ENCODE results near the gene PKD2L1.

Gene PKD2L1

DNA sequence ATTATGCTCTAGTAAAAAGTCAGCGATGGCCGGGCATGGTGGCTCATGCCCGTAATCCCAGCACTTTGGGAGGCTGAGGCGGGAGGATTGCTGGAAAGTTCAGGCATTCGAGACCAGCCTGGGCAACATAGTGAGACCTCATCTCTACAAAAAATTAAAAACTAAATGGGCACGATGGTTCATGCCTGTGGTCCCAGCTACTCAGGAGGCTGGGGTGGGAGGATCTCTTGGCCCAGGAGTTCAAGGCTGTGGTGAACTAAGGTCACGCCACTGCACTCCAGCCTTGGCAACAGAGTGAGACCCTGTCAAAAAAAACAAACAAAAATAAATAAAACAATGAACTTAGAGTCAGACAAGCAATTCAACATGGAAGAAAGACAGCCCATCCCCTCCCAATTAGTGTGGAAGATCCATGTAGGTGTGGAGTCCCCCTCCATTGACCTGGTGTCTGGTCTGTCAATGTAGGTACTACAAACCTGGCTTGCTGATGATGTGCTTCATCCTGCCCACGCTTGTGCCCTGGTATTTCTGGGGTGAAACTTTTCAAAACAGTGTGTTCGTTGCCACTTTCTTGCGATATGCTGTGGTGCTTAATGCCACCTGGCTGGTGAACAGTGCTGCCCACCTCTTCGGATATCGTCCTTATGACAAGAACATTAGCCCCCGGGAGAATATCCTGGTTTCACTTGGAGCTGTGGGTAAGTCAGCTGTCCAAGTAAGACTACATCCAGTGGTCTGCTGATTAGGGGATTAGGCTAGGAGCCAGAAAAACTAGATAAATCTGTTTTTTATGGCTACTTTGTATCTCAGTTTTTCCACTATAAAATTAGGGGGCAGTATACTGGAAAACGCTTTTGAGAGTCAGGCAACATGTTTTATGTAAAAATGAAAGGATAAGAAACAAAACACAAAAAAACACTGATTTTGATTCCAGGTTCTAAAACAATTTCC lies 26.3 kb upstream of the PKD2L1 start:
- no peak for DNase-seq

GRCh38 chr10:100355086-100355485 lies 25.1 kb upstream of the PKD2L1 start:
- DNase-seq = no peak

GRCh38 chr10:100353770-100354485 lies 23.9 kb upstream of the PKD2L1 start:
- no peak for DNase-seq

- DNase-seq = no peak
These were observed 21.0 kb upstream of the PKD2L1 start for GRCh38 chr10:100350914-100351485.

- no peak for DNase-seq
These were observed 19.6 kb upstream of the PKD2L1 start for GRCh38 chr10:100349672-100350071.

DNA sequence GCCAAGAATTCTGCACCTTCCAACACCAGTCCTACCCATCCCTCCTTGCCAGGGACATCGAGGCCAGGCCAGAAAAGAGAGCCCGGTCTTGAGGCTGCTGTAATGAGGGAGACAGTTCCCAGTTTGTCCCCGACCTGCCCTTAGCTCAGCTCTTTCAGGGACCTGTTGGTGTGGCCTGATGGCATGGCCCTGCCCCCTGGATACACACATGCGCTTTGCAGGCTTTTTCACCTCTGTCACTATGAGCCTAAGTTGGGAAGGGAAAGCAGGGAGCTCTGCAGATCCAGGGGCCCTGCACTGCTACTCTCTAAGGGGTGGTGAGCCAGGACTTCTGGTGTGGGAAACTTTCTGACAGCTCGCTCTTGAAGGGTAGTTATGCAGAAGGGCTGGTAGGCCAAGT lies 19.1 kb upstream of the PKD2L1 start:
- no peak for DNase-seq

GRCh38 chr10:100348389-100348927 lies 18.4 kb upstream of the PKD2L1 start:
- no peak for DNase-seq

GRCh38 chr10:100347568-100348195 lies 17.7 kb upstream of the PKD2L1 start:
- DNase-seq = no peak

GRCh38 chr10:100346765-100347567 lies 16.9 kb upstream of the PKD2L1 start, which contains the start of gene SCD:
SCD (plus strand) TSS chr10:100347233; CDS start chr10:100347505, 272 bp downstream.
- DNase-seq = peak; percentile 72

DNA sequence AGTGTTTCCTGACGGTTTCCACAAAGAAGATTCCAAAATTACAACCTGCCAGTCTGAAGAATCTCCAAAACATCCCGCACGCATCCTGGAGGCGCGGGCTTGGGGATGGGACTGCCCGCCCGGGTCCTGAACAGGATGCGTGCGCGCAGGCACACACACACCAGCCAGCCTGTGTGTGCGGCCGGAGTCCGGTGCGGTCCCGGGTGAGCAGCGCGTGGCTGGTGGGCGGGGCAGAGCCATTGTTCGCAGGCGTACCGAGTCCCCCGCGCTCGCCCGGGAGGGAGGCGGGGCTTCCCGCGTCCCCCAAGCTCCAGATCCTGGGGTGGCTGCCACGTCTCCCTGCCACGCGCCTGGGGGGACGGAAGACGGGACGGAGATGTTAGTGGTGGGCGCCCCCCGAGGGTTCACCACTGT lies 16.3 kb upstream of the PKD2L1 start:
- peak; percentile 21 for DNase-seq

DNA sequence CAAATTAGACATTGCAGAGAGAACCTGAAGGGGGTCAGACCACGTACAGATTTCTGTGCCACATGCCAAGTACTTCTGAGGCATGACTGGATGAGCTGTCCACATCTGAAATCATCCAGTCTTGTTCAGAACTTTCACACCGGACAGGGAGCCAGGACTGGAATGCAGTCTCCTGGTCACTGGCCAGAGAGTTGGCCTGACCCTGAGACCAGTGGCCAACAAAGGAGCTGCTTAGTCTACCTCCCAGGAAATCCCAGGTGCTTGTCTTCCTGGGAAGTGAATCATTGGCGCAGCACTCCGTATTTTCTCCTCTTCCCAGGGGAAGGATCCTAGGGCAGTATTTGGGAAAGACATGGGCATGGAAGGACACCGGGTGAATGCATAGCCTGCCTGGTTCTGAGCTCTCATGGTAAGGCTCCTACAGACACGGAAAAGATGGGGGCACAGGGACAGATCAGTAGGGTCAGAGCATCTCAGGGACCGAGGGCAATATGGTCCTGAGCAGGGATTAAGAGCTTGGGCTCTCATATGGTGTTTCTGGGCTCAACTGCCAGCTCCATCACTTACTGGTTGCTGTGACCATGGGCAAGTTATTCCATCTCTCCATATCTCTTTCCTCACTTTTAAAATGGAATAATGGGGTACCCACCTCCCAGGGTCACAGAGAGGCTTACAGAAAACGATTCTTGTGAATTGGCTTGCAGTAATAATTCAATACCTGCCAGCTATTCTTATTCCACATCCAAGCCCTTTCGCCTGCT lies 15.7 kb upstream of the PKD2L1 start:
- DNase-seq = no peak

DNA sequence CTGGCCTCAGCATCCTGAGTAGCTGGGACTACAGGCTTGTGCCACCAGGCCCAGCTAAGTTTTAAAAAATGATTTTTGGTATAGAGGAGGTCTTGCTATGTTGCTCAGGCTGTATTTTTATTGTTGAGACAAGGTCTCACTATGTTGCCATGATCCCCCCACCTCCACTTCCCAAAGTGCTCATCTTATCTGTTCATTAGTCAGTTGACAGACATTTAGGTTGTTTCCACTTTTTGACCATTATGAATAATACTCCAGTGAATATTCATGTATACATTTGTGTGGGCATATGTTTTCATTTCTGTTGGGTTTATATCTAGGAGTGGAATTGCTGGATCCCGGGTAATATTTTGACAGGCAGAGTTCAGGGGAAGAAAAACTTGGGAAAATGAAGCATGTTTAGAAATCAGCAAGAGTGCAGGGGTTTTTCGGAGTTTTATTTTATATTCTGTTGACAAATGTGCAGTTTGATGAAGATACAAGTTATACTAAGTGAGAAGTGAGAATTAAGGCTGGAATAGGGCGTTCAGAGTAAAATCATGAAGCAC lies 14.3 kb upstream of the PKD2L1 start:
- DNase-seq = no peak

- DNase-seq = no peak
These were observed 12.6 kb upstream of the PKD2L1 start for GRCh38 chr10:100342627-100342972.

DNA sequence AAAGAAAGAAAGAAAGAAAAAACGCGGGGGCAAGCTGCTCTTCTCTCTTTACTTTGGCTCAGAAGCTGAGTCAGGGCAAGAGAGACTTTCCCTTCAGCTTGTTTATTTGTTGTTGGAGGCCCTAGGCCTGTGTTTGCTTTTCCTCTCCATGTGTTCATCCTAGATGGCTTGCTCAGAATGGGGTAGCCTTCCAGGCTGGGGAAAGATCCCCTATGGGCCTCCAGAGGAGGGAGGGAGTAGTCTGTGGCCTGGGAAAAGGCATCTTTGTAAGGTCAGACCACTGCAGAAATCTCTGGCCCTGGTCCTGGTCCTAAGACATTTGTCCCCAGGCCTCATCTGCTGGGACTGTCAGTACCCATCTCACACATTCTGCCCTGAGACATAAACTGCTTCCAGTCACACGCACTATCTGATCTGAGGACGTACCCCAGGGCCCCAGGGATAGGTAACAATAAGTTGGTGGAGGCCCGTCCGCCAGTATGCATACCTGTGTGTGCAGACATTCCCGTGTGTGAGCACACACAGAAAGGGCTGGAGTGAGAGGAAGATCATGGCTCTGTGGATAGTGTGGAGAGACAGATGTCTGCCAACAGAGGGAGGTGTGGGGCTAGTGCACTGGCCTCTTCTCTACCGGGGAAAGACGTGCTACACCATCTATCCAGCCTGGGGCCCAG lies 12.1 kb upstream of the PKD2L1 start:
- DNase-seq = peak; percentile 4

GRCh38 chr10:100340948-100341847 lies 11.2 kb upstream of the PKD2L1 start:
- DNase-seq = no peak

DNA sequence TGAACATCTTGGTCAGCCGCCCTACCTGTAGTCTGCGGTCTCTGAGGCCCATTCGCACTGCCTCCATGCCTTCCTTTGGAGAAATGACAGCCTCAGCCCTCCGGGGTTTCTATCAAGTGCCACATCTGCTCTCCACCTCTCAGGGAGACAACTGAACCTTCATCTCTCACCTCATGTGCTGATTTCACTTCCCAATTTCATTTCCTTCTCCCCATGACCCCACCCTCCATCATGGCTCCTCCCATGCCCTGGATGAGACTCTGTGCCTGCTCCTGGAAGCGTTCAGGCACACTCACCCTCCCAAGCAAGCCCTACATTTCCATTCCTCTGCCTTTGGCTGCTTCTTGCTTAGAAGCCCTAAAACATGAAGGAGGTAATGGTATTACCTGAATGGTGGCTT lies 9.2 kb upstream of the PKD2L1 start:
- no peak for DNase-seq

- DNase-seq = peak; percentile 65
These were observed 8.5 kb upstream of the PKD2L1 start for GRCh38 chr10:100338434-100339036.

- DNase-seq = no peak
These were observed 4.7 kb upstream of the PKD2L1 start for GRCh38 chr10:100334762-100335161.

Data from central memory CD4-positive, alpha-beta T cell (primary cell).